ENCODE measurements around the gene EPB41L1. TPM values are rescaled to one million over a fixed set of nuclear protein-coding genes. Genes with fewer than 3 reads are reported as not detected.
A peak's percentile ranks its signal among the peaks of the same experiment; 100 is the strongest.

Gene EPB41L1
- total and polyA plus RNA-seq, 2 donors from 2014 or later = 53.2 to 230 TPM

GRCh38 chr20:36145877-36146707, 8.4 kb upstream of the EPB41L1 start:
- Histone ChIP-seq H3K4me3 (ENCODE audit: low read length in 3 of 3) (no peak overlapping the region), H3K27ac (ENCODE audit: low read depth in 2 of 2, low read length in 2 of 2) (peak overlapping the region in 1 of 2 donors; percentile 26), H3K9me3 (ENCODE audit: control insufficient read depth in 2 of 3, insufficient read depth in 1 of 3, low read length in 3 of 3) (no peaks in the 10 kb centered on the region), H3K4me1 (ENCODE audit: control insufficient read depth in 2 of 3, insufficient read depth in 2 of 3, low read depth in 1 of 3, low read length in 3 of 3) (peaks cover 0 to 55% (median 43%) of the 10 kb centered on the region in 3 donors), H3K36me3 (ENCODE audit: control insufficient read depth in 2 of 3, insufficient read depth in 3 of 3, low read length in 3 of 3) (no peaks in the 10 kb centered on the region), H3K9ac (ENCODE audit: low read length in 3 of 3) (peak overlapping the region in 1 of 3 donors; percentile 14), H3K27me3 (ENCODE audit: control insufficient read depth, insufficient read depth, low read length) (no peaks in the 10 kb centered on the region)
- DNase-seq (peak in 4 of 5 donors; percentile 30 to 48 (median 39)), FAIRE-seq (no peak)
- no peak for TF ChIP-seq CTCF (IDR thresholded peaks at IDR 0.05; ENCODE audit: borderline replicate concordance, extremely low read depth, insufficient read depth)
- intact Hi-C loops (cut with DNase I) = no loop called here

- H3K4me1 ChIP-seq (ENCODE audit: control insufficient read depth in 2 of 3, insufficient read depth in 2 of 3, low read depth in 1 of 3, low read length in 3 of 3) = peaks cover 2 to 65% (median 51%) of the 10 kb centered on the region in 3 donors
- no peak overlapping the region for H3K4me3 ChIP-seq (ENCODE audit: low read length in 3 of 3)
- FAIRE-seq (no peak), DNase-seq (no peak)
- H3K9ac ChIP-seq (ENCODE audit: low read length in 3 of 3) = peak overlapping the region in 1 of 3 donors; percentile 3
- no peaks in the 10 kb centered on the region for H3K36me3 ChIP-seq (ENCODE audit: control insufficient read depth in 2 of 3, insufficient read depth in 3 of 3, low read length in 3 of 3)
- H3K27ac ChIP-seq (ENCODE audit: low read depth in 2 of 2, low read length in 2 of 2) = peak overlapping the region in 1 of 2 donors; percentile 50
- intact Hi-C loops (cut with DNase I) = no loop called here
- no peaks in the 10 kb centered on the region for H3K9me3 ChIP-seq (ENCODE audit: control insufficient read depth in 2 of 3, insufficient read depth in 1 of 3, low read length in 3 of 3)
- TF ChIP-seq CTCF (IDR thresholded peaks at IDR 0.05; ENCODE audit: borderline replicate concordance, extremely low read depth, insufficient read depth) = no peak
- no peaks in the 10 kb centered on the region for H3K27me3 ChIP-seq (ENCODE audit: control insufficient read depth, insufficient read depth, low read length)
Measured at GRCh38 chr20:36147690-36148089, 6.8 kb upstream of the EPB41L1 start.

- H3K27ac ChIP-seq (ENCODE audit: low read depth in 2 of 2, low read length in 2 of 2) = peak overlapping the region; percentile 3 to 50
Measured at GRCh38 chr20:36148439-36148838, 6.1 kb upstream of the EPB41L1 start.

More at GRCh38 chr20:36148439-36148838, 6.1 kb upstream of the EPB41L1 start:
- peak overlapping the region in 1 of 3 donors; percentile 32 for H3K9ac ChIP-seq (ENCODE audit: low read length in 3 of 3)
- H3K27me3 ChIP-seq (ENCODE audit: control insufficient read depth, insufficient read depth, low read length) = no peaks in the 10 kb centered on the region
- FAIRE-seq (no peak), DNase-seq (no peak)
- no peaks in the 10 kb centered on the region for H3K9me3 ChIP-seq (ENCODE audit: control insufficient read depth in 2 of 3, insufficient read depth in 1 of 3, low read length in 3 of 3)
- H3K4me3 ChIP-seq (ENCODE audit: low read length in 3 of 3) = no peak overlapping the region
- H3K36me3 ChIP-seq (ENCODE audit: control insufficient read depth in 2 of 3, insufficient read depth in 3 of 3, low read length in 3 of 3) = no peaks in the 10 kb centered on the region
- intact Hi-C loops (cut with DNase I) = no loop called here
- TF ChIP-seq CTCF (IDR thresholded peaks at IDR 0.05; ENCODE audit: borderline replicate concordance, extremely low read depth, insufficient read depth) = no peak
- H3K4me1 ChIP-seq (ENCODE audit: control insufficient read depth in 2 of 3, insufficient read depth in 2 of 3, low read depth in 1 of 3, low read length in 3 of 3) = peaks cover 2 to 69% (median 53%) of the 10 kb centered on the region in 3 donors

All from kidney (tissue), 14 donors.